ENCODE data around the gene LEKR1. TPM values are rescaled to one million over a fixed set of nuclear protein-coding genes. Genes with fewer than 3 reads are reported as not detected.

Gene LEKR1
- total RNA-seq, 2 experiments from 2014 or later: 0.16 TPM; not detected in 1

- Histone ChIP-seq H2AFZ (ENCODE audit: low read length) (no peak overlapping the region), H3K79me2 (ENCODE audit: insufficient read depth, low read depth, low read length) (no peaks in the 10 kb centered on the region), H4K20me1 (ENCODE audit: insufficient read depth, low read length) (no peaks in the 10 kb centered on the region), H3K27ac (ENCODE audit: low read depth, low read length, poor library complexity, severe bottlenecking) (no peak overlapping the region), H3K4me1 (ENCODE audit: insufficient read depth, low read length, poor library complexity, severe bottlenecking) (peaks cover 6% of the 10 kb centered on the region), H3K4me3 (ENCODE audit: low read depth, low read length, poor library complexity, severe bottlenecking) (no peak overlapping the region), H3K9me3 (ENCODE audit: low read length) (no peaks in the 10 kb centered on the region), H3K9me2 (ENCODE audit: insufficient read depth, low read length) (no peaks in the 10 kb centered on the region), H3K4me2 (ENCODE audit: low read length) (no peak overlapping the region), H3K36me3 (ENCODE audit: insufficient read depth, low read length) (no peaks in the 10 kb centered on the region)
- POLR2A ChIA-PET: interaction anchor here (0.5 kb wide), 1 partner anchor 965 kb away, joined by 4 read pairs; no protein-coding TSS in a partner anchor
- CTCF ChIA-PET (ENCODE audit: unreplicated experiment): no interaction called here
- DNase-seq (ENCODE audit: low spot score): no peak
- TF ChIP-seq CTCF (conservative IDR thresholded peaks at IDR 0.05; ENCODE audit: low read length) (no peak), EZH2phosphoT487 (IDR thresholded peaks at IDR 0.05; ENCODE audit: borderline replicate concordance, low read depth, low read length) (no peak)
- intact Hi-C loops (cut with micrococcal nuclease; ENCODE audit: unreplicated experiment): no loop called here
- BruUV-seq (replicated peaks): no TSS peak
Observed at GRCh38 chr3:156814295-156814694, 11.9 kb upstream of the LEKR1 start.

- Histone ChIP-seq H2AFZ (ENCODE audit: low read length) (peak overlapping the region; percentile 92), H3K9me2 (ENCODE audit: insufficient read depth, low read length) (no peaks in the 10 kb centered on the region), H3K79me2 (ENCODE audit: insufficient read depth, low read depth, low read length) (no peaks in the 10 kb centered on the region), H3K4me2 (ENCODE audit: low read length) (peak overlapping the region; percentile 80), H3K4me1 (ENCODE audit: insufficient read depth, low read length, poor library complexity, severe bottlenecking) (peaks cover 6% of the 10 kb centered on the region), H3K36me3 (ENCODE audit: insufficient read depth, low read length) (no peaks in the 10 kb centered on the region), H3K27ac (ENCODE audit: low read depth, low read length, poor library complexity, severe bottlenecking) (no peak overlapping the region), H3K4me3 (ENCODE audit: low read depth, low read length, poor library complexity, severe bottlenecking) (peak overlapping the region; percentile 65), H3K9me3 (ENCODE audit: low read length) (no peaks in the 10 kb centered on the region), H4K20me1 (ENCODE audit: insufficient read depth, low read length) (no peaks in the 10 kb centered on the region)
- CTCF ChIA-PET (ENCODE audit: unreplicated experiment): no interaction called here
- POLR2A ChIA-PET: interaction anchor here (0.7 to 2.1 kb wide), 2 partner anchors 272 to 682 kb away, joined by 4 to 12 read pairs; no protein-coding TSS in a partner anchor
- intact Hi-C loops (cut with micrococcal nuclease; ENCODE audit: unreplicated experiment): loop anchor here (5.0 kb wide), 1 partner anchor 161 kb away; no protein-coding TSS in a partner anchor
- DNase-seq (ENCODE audit: low spot score): no peak
- BruUV-seq (replicated peaks): no TSS peak
- TF ChIP-seq CTCF (conservative IDR thresholded peaks at IDR 0.05; ENCODE audit: low read length): no peak
- TF ChIP-seq EZH2phosphoT487 (IDR thresholded peaks at IDR 0.05; ENCODE audit: borderline replicate concordance, low read depth, low read length): no peak
Observed at GRCh38 chr3:156816091-156816793, 9.9 kb upstream of the LEKR1 start.

Data from OCI-LY7 (cell line).